PFSK-1 (cell line): ENCODE measurements around the gene UBR7.

ENCODE experiments used
- FOXP2 ChIP-seq: optimal IDR thresholded peaks from 2 replicates; pipeline ENCODE3; 2011; ENCODE audit warnings: borderline replicate concordance, control low read depth, inconsistent platforms; ENCODE audit not compliant: insufficient read depth; ENCODE audit errors: extremely low read length, extremely low read depth
- POLR2AphosphoS5 ChIP-seq: IDR thresholded peaks from 2 replicates; pipeline ENCODE4 v1.6.1; 2012; ENCODE audit warnings: low read depth, mild to moderate bottlenecking, control low read depth, low read length, moderate library complexity
- REST ChIP-seq, 2 experiments: IDR thresholded peaks; 2 replicates each; pipeline versions ENCODE4 v1.6.1 to v1.8.0; 2011 to 2012; ENCODE audit warnings: low read depth in 2 of 2, low read length in 2 of 2, control low read depth in 1 of 2, inconsistent platforms in 1 of 2, mild to moderate bottlenecking in 1 of 2, moderate library complexity in 1 of 2; ENCODE audit not compliant: insufficient read depth in 1 of 2
- SIN3A ChIP-seq: IDR thresholded peaks from 2 replicates; pipeline ENCODE4 v1.6.1; 2012; ENCODE audit warnings: mild to moderate bottlenecking, low read length, moderate library complexity, borderline replicate concordance; ENCODE audit not compliant: insufficient read depth
- TAF1 ChIP-seq: IDR thresholded peaks from 2 replicates; pipeline ENCODE4 v1.6.1; 2012; ENCODE audit warnings: low read length, control low read depth, borderline replicate concordance; ENCODE audit not compliant: insufficient read depth

UBR7 gene

GRCh38 chr14:93228550-93228949 is 21.5 kb downstream of the UBR7 start:
- TF ChIP-seq POLR2AphosphoS5 = no peak
- TF ChIP-seq SIN3A = no peak
- TF ChIP-seq REST (IDR thresholded peaks at IDR 0.05; ENCODE audit: insufficient read depth in 1 of 2, low read depth in 2 of 2, low read length in 2 of 2) = no peak
- TF ChIP-seq TAF1 = no peak
- no peak for TF ChIP-seq FOXP2

- TF ChIP-seq REST (IDR thresholded peaks at IDR 0.05; ENCODE audit: insufficient read depth in 1 of 2, low read depth in 2 of 2, low read length in 2 of 2) (no peak), POLR2AphosphoS5 (no peak), FOXP2 (no peak), SIN3A (no peak), TAF1 (no peak)
Measured at GRCh38 chr14:93230539-93230938, 23.5 kb downstream of the UBR7 start.

GRCh38 chr14:93231129-93231979 is 24.3 kb downstream of the UBR7 start:
- TF ChIP-seq REST (IDR thresholded peaks at IDR 0.05; ENCODE audit: insufficient read depth in 1 of 2, low read depth in 2 of 2, low read length in 2 of 2) (no peak), SIN3A (no peak), FOXP2 (no peak), TAF1 (no peak), POLR2AphosphoS5 (no peak)

GRCh38 chr14:93232159-93232558 is 25.1 kb downstream of the UBR7 start:
- no peak for TF ChIP-seq FOXP2
- TF ChIP-seq TAF1 = no peak
- no peak for TF ChIP-seq POLR2AphosphoS5

- TF ChIP-seq POLR2AphosphoS5 = no peak
- TF ChIP-seq FOXP2 = no peak
Measured at GRCh38 chr14:93234798-93235197, 27.7 kb downstream of the UBR7 start.

- no peak for TF ChIP-seq FOXP2
- no peak for TF ChIP-seq REST (IDR thresholded peaks at IDR 0.05; ENCODE audit: insufficient read depth in 1 of 2, low read depth in 2 of 2, low read length in 2 of 2)
- TF ChIP-seq SIN3A = no peak
- no peak for TF ChIP-seq TAF1
- TF ChIP-seq POLR2AphosphoS5 = no peak
Measured at GRCh38 chr14:93239869-93240677, 33.0 kb downstream of the UBR7 start.
